Urinary bladder (tissue), 4 donors: ENCODE results near the gene DDX56. TPM values are rescaled to one million over a fixed set of nuclear protein-coding genes. Genes with fewer than 3 reads are reported as not detected.

ENCODE experiments used
- DNase-seq: peaks from one replicate; pipeline ENCODE4 v3.0.0-alpha.2; 2015; ENCODE audit errors: extremely low spot score
- H3K27ac ChIP-seq: one replicate; pipeline ENCODE4 v1.5.1; 2013; ENCODE audit warnings: low read depth, mild to moderate bottlenecking, moderate library complexity
- H3K36me3 ChIP-seq: one replicate; pipeline ENCODE4 v1.6.1; 2013; ENCODE audit warnings: mild to moderate bottlenecking, moderate library complexity; ENCODE audit not compliant: insufficient read depth
- H3K4me1 ChIP-seq: one replicate; pipeline ENCODE4 v1.6.1; 2013; ENCODE audit warnings: mild to moderate bottlenecking, moderate library complexity; ENCODE audit not compliant: insufficient read depth
- H3K4me3 ChIP-seq: one replicate; pipeline ENCODE4 v1.5.1; 2013; ENCODE audit warnings: low read depth, low read length
- WGBS: extraction: QIAGEN DNeasy Blood & Tissue Kit; methylation state at CpG from one replicate; pipeline ENCODE4 v1.1.7; 2013; 5-methylcytosine and 5-hydroxymethylcytosine counted together
- polyA plus RNA-seq: library from polyadenylated mRNA; stranded (reverse); fragments of 200-250 nt; gene quantifications from one replicate; pipeline ENCODE4 v1.2.3, GENCODE V29; 2013
- total RNA-seq: library from RNA; depleted of rRNA; stranded (reverse); fragments of >200 nt; gene quantifications from one replicate; pipeline ENCODE4 v1.2.3, GENCODE V29; 2014
- donor health status: healthy with polysubstance abuse.
- donor health status: healthy.

The DDX56 gene
- total and polyA plus RNA-seq, 2 donors: 34.7 to 44.6 TPM

DNA sequence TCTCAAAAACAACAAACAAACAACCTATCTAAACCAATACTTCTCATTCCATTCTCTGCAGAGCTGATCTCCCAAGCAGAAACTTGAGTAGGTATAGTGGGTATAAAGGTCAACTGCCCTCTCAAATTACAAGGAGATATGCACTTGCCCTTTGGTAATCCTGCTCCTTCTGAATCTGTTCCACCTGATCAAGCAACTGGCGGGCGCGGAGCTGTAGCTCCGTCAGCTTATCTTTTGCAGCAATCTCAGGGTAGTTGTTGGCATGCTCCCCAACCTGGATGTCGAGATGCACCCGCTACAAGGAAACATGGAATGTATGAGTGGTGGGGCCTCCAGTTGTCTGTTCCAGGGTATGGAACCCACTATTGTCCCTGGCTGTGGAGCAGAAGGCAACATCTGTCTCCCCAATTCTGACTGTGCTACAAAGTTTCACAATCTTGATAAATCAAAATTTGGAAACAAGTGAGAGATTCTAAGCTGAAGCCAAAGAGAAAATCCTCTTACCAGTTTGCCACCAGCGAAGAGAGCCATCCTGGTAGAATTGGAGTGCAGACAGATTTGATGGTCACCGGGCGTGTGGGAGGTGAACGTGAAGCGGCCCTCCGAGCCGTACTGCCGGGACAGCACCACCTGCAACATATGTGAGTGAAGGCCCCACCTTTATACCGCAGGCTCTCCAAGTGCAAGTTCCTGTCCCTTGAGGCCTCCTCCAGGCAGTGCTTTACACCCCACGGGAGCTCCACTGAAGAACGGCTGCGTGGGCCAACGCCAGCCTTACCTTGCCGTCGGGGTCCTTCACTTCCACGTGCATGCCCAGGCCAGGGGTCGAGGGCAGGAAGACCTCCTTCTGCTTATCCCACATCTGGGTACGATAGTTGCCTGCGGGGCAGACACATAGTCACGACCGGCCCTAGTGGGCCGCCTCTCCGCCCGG, 7.5 kb upstream of the DDX56 start:
- Histone ChIP-seq H3K4me1 (no peaks in the 10 kb centered on the region), H3K36me3 (no peaks in the 10 kb centered on the region), H3K4me3 (peak overlapping the region; percentile 68), H3K27ac (peak overlapping the region; percentile 65)
- DNase-seq: no peak
- 20% methylated on average over 30 of the region's 30 CpGs for WGBS

DNA sequence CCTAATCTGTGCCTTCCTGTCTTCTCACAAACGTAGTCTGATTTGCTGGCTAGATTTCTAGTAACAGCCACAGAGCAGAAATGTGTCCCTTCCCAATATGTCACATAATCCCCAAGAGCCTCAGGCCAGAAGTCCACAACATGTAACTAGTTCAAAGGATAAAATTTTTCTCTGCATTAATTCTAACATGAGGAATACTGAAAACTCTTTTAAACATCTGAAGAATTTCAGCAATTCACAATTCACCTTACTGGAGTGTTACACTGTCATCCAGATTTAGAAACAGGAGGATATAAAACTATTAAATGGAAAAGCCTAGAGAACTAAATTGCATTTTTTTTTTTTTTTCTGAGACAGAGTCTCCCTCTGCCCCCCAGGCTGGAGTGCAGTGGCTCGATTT, 2.5 kb upstream of the DDX56 start:
- WGBS: 75% methylated on average over 2 of the region's 2 CpGs
- H3K4me1 ChIP-seq: no peaks in the 10 kb centered on the region
- no peak overlapping the region for H3K27ac ChIP-seq
- no peak overlapping the region for H3K4me3 ChIP-seq
- H3K36me3 ChIP-seq: no peaks in the 10 kb centered on the region
- no peak for DNase-seq

DNA sequence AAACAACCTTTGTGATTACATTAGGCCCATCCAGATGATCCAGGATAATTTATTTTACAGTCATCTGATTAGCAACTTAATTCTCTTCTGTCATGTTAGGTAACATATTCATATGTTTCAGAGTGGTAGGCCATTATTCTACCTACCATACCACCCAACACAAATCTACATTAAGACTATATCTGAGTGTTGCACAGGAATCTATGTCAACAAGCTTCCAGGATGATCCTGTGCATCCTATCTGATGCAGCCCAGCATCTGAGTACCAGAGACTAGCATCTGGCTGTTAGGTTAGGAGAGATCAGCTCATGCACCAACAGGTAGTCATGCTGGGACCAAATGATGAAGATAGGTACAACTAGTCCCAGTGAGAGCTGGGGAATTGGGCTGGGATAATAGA, 1.3 kb upstream of the DDX56 start:
- no peaks in the 10 kb centered on the region for H3K4me1 ChIP-seq
- no peaks in the 10 kb centered on the region for H3K36me3 ChIP-seq
- DNase-seq: no peak
- H3K4me3 ChIP-seq: no peak overlapping the region
- H3K27ac ChIP-seq: no peak overlapping the region

DNA sequence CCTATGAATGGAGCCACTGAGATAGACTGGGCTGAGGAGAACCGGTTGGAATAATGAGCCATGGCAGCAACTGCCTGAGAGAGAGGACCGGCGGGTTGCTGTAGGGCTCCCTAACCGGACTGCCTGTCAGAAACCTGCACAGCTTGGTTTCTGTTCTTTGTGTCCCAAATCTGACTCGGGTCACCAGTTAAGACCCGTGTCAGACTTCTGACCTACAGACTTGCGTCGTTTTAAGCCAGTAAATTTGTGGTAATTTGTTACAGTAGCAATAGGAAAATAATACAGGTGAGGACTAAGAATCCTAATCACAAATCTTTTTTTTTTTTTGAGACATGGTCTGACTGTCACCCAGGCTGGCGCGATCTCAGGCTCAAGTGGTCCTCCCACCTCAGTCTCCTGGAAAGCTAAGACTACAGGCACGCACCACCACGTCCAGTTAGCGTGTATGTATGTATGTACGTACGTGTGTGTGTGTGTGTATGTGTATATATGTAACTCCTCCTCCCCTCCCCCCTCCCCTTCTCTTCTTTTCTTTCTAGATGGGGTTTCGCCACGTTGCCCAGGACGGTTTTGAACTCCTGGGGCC, 672 bp upstream of the DDX56 start:
- Histone ChIP-seq H3K4me3 (peak overlapping the region; percentile 77), H3K4me1 (no peaks in the 10 kb centered on the region), H3K27ac (peak overlapping the region; percentile 85), H3K36me3 (no peaks in the 10 kb centered on the region)
- no peak for DNase-seq
- WGBS: 27% methylated on average over 18 of the region's 18 CpGs

DNA sequence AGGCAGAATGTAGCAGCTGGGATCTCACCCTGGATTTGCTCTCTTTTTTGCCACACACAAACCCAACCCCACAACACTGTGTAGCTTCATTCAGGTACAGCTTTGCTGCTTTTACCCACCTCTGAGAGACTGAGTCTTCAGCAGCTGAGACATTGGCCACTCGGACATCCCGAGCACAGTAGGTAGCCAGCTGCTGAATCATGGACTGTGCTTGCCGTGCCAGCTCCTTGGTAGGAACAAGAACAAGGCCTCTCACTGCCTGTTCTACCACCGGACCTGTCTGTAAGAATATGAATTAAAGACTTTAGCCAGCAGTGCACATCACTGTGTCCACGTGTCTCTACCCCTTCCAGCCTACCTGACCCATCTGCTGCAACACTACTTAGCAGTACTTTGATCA, 937 bp downstream of the DDX56 start:
- no peak overlapping the region for H3K27ac ChIP-seq
- H3K36me3 ChIP-seq: no peaks in the 10 kb centered on the region
- 81% methylated on average over 5 of the region's 5 CpGs for WGBS
- H3K4me3 ChIP-seq: peak overlapping the region; percentile 77
- H3K4me1 ChIP-seq: no peaks in the 10 kb centered on the region
- DNase-seq: no peak

DNA sequence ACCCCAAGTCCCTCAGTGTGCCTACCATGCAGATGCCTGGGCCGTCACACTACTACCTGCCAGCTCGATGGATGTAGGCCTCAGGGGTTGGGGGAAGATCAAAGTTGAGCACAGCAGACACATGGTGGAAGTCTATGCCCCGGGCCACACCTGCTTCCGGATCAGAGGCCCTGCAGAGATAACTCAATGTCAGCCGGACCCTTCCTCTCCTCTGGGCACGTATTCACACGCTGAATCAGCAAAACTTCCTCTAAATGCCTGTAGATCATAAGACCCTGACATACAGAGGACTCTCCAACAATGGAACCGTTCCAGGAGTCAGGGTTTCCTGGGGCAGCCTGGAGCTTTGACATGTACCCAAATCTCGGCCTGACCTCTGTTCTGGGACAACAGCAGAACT, 3.7 kb downstream of the DDX56 start:
- no peaks in the 10 kb centered on the region for H3K36me3 ChIP-seq
- H3K27ac ChIP-seq: no peak overlapping the region
- H3K4me1 ChIP-seq: no peaks in the 10 kb centered on the region
- WGBS: 91% methylated on average over 9 of the region's 9 CpGs
- no peak for DNase-seq
- H3K4me3 ChIP-seq: no peak overlapping the region

DNA sequence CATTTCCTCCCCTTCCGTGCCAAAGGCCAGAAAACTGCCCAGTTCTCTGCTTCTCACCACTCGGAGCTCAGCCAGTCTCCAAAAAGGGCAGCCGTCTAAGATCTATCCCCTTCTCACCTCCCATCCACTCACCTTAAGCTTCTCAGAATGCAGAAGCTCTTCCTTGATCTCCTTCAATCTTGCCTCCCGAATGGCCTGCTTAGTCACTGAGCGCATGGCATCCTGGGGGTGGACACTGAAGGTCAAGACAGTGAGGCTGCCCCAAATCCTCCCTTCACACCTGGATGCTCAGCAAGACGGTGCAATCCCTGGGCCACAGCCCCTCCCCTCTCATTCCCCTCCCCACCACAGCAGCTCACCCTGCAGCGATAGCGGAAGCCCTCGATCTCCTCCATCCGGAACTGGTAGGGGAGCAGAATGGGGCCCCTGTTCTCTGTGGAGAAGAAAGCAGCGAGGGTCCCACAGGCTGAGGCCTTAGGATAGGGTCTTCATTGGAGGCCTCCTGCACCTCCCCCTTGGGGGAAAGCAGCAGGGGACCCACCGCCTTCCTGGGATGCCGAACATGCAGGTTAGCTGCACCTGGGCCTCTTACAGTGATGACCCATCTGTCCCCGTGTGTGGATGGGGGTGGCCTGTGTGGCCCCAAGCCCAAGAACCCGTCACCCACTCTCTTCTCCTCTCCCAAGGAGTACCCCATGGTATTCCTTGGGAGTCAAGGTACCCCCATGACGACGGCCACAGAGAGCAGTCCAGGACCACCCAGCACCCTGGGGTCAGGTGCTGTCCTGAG, 4.7 kb downstream of the DDX56 start:
- DNase-seq: no peak
- Histone ChIP-seq H3K4me1 (no peaks in the 10 kb centered on the region), H3K4me3 (no peak overlapping the region), H3K36me3 (no peaks in the 10 kb centered on the region), H3K27ac (no peak overlapping the region)
- 89% methylated on average over 17 of the region's 17 CpGs for WGBS

DNA sequence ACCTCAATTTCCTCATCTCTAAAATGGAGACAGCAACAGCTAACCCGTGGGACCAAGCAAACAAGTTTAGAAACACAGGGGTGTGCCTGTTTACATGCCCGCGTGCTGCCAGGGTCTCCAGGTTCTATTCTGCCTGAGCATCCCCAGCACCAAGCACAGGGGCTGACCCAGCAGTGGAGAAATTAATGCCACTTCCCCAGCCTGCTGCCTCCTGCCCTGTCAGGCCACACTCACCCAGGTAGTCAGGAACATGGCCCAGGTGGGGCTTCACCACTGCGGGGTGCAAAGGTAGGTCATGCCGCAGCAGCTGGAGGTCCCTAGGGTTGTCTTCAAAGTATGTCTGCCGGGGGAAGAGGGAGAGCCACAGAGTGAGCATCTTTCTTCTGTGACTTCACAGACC, 5.8 kb downstream of the DDX56 start:
- Histone ChIP-seq H3K4me1 (no peaks in the 10 kb centered on the region), H3K27ac (no peak overlapping the region), H3K36me3 (no peaks in the 10 kb centered on the region), H3K4me3 (no peak overlapping the region)
- WGBS: 92% methylated on average over 6 of the region's 6 CpGs
- no peak for DNase-seq

DNA sequence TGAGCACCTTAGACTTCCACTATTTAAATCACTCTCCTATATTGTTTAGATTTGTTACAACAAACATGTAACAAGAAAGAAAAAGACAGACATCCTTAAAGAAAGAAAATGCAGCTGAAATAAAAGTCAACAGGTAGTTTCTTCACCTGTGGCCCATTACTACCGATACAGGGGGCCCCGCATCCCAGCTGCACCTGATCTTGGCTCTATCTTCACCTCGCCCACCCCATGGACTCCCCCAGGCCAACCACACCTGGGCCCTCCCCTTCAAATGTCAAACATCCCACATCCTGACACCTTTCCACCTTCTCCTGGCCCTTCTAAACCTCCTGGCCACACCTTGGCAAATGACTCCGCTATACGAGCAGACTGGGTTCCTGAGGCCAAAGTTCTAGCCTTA, 7.0 kb downstream of the DDX56 start:
- Histone ChIP-seq H3K4me1 (no peaks in the 10 kb centered on the region), H3K27ac (no peak overlapping the region), H3K4me3 (no peak overlapping the region), H3K36me3 (no peaks in the 10 kb centered on the region)
- no peak for DNase-seq
- 93% methylated on average over 5 of the region's 5 CpGs for WGBS

DNA sequence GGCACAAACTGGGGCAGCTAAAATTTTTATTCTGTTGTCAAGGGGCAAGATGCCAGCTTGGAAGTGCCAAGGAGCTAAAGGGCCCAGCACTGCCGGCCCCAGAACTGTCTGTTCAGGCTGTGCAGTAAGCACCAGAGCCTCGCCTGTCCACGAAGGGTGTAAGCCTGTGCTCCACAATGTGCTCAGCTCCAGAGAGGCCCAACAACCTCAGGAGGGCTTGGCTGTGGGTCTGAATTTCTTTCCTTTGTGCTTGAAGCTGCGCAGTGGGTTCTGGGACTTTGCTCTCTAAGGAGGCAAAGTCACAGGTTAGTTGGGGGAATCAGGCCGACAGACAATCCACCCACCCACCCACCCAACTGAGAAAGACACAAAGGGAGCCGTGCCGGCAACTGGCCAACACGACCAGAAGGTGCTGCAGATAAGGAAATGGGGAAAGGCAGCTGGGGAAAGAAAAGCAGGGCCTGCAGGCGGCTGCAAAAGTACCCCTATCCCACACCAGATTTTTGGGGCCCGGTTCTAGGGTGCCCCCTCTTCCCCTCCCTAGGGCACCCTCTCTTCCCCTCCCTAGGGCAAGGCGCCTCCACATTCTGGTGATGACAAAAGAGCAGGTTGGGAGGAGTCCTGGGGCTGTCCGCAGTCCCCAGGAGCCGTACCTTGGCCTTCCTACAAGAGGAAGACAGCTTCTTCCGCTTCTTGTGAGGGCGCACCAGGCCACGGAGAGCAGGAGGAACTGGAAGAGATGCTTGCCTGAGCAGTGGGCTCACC, 7.7 kb downstream of the DDX56 start:
- Histone ChIP-seq H3K36me3 (no peaks in the 10 kb centered on the region), H3K4me1 (no peaks in the 10 kb centered on the region), H3K27ac (no peak overlapping the region), H3K4me3 (no peak overlapping the region)
- 75% methylated on average over 16 of the region's 16 CpGs for WGBS
- DNase-seq: no peak

DNA sequence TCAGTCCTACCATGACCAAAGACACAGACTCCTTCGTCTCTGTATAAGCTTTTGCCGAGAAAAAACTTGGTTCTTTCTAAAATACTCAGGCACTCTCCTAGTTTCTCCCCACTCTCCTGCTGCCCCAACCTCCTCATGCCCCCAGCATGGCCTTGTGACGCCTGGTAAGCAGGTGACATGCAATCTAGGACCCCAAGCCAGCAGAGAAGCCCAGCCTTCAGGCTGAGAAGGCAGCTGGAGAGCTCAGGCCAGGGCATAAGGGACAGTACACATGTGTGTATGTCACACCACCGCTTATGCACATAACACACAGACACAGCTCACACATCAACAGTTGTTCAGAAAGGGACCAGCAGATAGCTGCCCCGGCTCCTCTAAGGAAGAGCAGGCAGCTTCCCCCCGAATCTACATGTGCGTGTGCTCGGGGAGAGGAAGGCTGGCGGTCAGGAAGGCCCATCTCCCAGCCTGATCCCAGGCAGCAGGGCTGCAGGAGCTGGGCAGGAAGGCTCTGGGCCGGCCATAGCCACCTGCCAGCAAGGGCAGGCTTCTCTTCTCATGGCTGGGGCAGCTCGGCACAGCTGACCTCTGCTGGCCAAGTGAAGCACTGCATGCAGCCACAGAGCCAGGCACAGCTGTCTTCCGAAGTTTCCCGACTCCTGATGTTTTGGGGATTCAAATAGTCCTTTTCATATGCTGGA, 8.5 kb downstream of the DDX56 start:
- no peak for DNase-seq
- no peak overlapping the region for H3K27ac ChIP-seq
- no peaks in the 10 kb centered on the region for H3K4me1 ChIP-seq
- no peak overlapping the region for H3K4me3 ChIP-seq
- 62% methylated on average over 13 of the region's 13 CpGs for WGBS
- H3K36me3 ChIP-seq: no peaks in the 10 kb centered on the region

DNA sequence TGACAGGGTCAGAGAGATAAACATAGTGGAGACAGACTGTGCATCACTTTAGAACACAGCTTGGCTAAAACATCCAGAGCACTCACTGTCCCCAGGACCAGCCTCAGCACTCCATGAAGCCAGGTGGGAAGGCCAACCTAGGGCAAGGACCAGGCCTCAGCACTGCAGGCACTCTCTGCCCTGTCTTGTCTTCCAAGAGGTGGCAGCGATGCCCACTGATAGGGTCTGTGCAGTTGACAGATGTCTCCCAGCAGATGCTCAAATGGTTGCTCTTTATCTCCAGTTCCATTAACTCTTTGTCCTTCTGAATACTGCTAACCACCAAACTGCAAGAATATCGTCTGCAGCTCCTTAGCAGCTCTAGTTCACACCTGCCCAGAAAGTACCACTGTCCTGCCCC, 9.1 kb downstream of the DDX56 start:
- no peak for DNase-seq
- H3K4me3 ChIP-seq: no peak overlapping the region
- no peak overlapping the region for H3K27ac ChIP-seq
- no peaks in the 10 kb centered on the region for H3K36me3 ChIP-seq
- WGBS: 83% methylated on average over 2 of the region's 2 CpGs
- no peaks in the 10 kb centered on the region for H3K4me1 ChIP-seq

DNA sequence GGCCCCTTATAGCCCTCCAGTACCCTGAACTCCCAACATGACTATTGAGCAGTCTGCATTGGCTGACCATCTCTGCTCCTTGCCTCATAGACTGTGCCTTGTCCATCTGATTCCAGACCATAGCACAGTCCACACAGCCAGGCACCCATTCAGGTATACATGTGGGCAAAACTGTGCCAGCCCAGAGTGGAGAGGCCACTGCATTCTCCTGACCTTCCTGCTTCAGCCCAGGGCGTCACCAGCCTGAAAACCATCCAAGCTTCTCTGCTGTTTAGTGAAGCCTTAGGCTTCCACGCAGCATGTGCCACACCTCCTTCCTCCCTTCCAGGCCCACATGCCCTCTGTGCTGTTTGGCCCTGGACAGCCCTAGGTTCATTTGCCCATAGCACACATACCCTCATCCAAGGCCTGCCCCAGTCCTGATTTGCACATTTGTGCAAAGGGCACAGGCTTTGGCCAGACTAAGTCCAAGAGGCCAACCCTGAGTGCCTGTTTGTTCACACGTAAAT, 10.5 kb downstream of the DDX56 start:
- no peak for DNase-seq
- no peaks in the 10 kb centered on the region for H3K36me3 ChIP-seq
- 73% methylated on average over 3 of the region's 3 CpGs for WGBS
- no peak overlapping the region for H3K4me3 ChIP-seq
- no peak overlapping the region for H3K27ac ChIP-seq
- H3K4me1 ChIP-seq: no peaks in the 10 kb centered on the region
